H1 (cell line): Measurements from ENCODE around the gene RETREG3. TPM values are rescaled to one million over a fixed set of nuclear protein-coding genes. Genes with fewer than 3 reads are reported as not detected.

Experiments used
- CTCF ChIA-PET: fragments of 300-600 bp; sonication (Branson Sonifier 250); formaldehyde crosslinking; loops from one replicate; lab custom pipeline; 2021; ENCODE audit not compliant: partially characterized antibody; lab: Charles Lee
- POLR2A ChIA-PET: fragments of 300-600 bp; sonication (Branson Sonifier 250); formaldehyde crosslinking; loops from one replicate; lab custom pipeline; 2021; ENCODE audit warnings: inconsistent platforms; ENCODE audit not compliant: partially characterized antibody; lab: Charles Lee
- DNase-seq, 2 experiments: peaks; one replicate each; pipeline versions ENCODE4 v3.0.0 to v3.0.0-alpha.2; 2010 to 2022; ENCODE audit warnings: low spot score in 2 of 2, low read depth in 1 of 2, mixed read lengths in 1 of 2
- FAIRE-seq: peaks from 2 replicates; lab custom pipeline; 2011; peaks lifted over from hg19 to GRCh38; lab: Jason Lieb, UNC
- H2AFZ ChIP-seq: 2 replicates; pipeline ENCODE4 v1.8.1; 2012; ENCODE audit warnings: low read length, inconsistent platforms
- H2AK5ac ChIP-seq: 2 replicates; pipeline ENCODE4 v1.6.1; 2013; ENCODE audit warnings: low read depth, low read length
- H2BK120ac ChIP-seq: replicated peaks from 2 replicates; pipeline ENCODE3; 2013; ENCODE audit warnings: low read depth, low read length, inconsistent platforms
- H2BK12ac ChIP-seq: 2 replicates; pipeline ENCODE4 v1.6.1; 2013; ENCODE audit warnings: low read depth, low read length
- H2BK15ac ChIP-seq: 2 replicates; pipeline ENCODE4 v1.6.1; 2013; ENCODE audit warnings: low read length
- H2BK20ac ChIP-seq: 2 replicates; pipeline ENCODE4 v1.6.1; 2013; ENCODE audit warnings: low read length
- H2BK5ac ChIP-seq: 2 replicates; pipeline ENCODE4 v1.6.1; 2013; ENCODE audit warnings: low read depth, low read length
- H3K14ac ChIP-seq: 2 replicates; pipeline ENCODE4 v1.6.1; 2013; ENCODE audit warnings: inconsistent platforms; ENCODE audit not compliant: insufficient read length
- H3K18ac ChIP-seq: 2 replicates; pipeline ENCODE4 v1.6.1; 2013; ENCODE audit warnings: low read length; ENCODE audit errors: extremely low read depth
- H3K23ac ChIP-seq: 2 replicates; pipeline ENCODE4 v1.6.1; 2013; ENCODE audit warnings: inconsistent platforms; ENCODE audit not compliant: insufficient read length
- H3K23me2 ChIP-seq: 2 replicates; pipeline ENCODE4 v1.6.1; 2013; ENCODE audit warnings: low read depth, low read length
- H3K27ac ChIP-seq: 2 replicates; pipeline ENCODE4 v1.6.1; 2011; ENCODE audit warnings: low read depth, low read length, inconsistent platforms
- H3K27me3 ChIP-seq, 4 experiments: replicated peaks in 1 of 4; 1 replicate in 1 of 4; 2 replicates in 3 of 4; pipeline versions ENCODE4 v1.6.1 to v1.8.1; 2011 to 2013; ENCODE audit warnings: low read length in 3 of 4, mild to moderate bottlenecking in 3 of 4, inconsistent platforms in 2 of 4, mixed read lengths in 2 of 4, moderate library complexity in 1 of 4; ENCODE audit not compliant: control insufficient read depth in 3 of 4, insufficient read depth in 3 of 4; ENCODE audit errors: extremely low read depth in 1 of 4
- H3K36me3 ChIP-seq, 4 experiments: 2 replicates each; pipeline versions ENCODE4 v1.6.1 to v1.8.1; 2011 to 2013; ENCODE audit warnings: mild to moderate bottlenecking in 4 of 4, low read length in 3 of 4, moderate library complexity in 2 of 4, control low read depth in 1 of 4, inconsistent platforms in 1 of 4; ENCODE audit not compliant: insufficient read depth in 4 of 4, control insufficient read depth in 2 of 4
- H3K4ac ChIP-seq: replicated peaks from 2 replicates; pipeline ENCODE3; 2013; ENCODE audit warnings: low read length, low read depth, mixed read lengths, inconsistent platforms; ENCODE audit not compliant: insufficient read length
- H3K4me1 ChIP-seq, 4 experiments: replicated peaks in 1 of 4; 1 replicate in 1 of 4; 2 replicates in 3 of 4; pipeline versions ENCODE4 v1.6.1 to v1.8.1; 2011 to 2013; ENCODE audit warnings: low read length in 3 of 4, inconsistent platforms in 2 of 4, mixed read lengths in 1 of 4; ENCODE audit not compliant: insufficient read depth in 4 of 4, control insufficient read depth in 3 of 4
- H3K4me2 ChIP-seq, 2 experiments: 2 replicates each; pipeline versions ENCODE4 v1.6.1 to v1.8.1; 2011 to 2013; ENCODE audit warnings: low read depth in 2 of 2, low read length in 2 of 2, control low read depth in 1 of 2, inconsistent platforms in 1 of 2, mild to moderate bottlenecking in 1 of 2; ENCODE audit not compliant: insufficient read depth in 1 of 2
- H3K4me3 ChIP-seq, 4 experiments: fragments of 200-600, 300-600 bp in 1 of 4; sonication (generic), shearing (Covaris generic), sonication (Bioruptor Twin) in 1 of 4; 2 replicates each; pipeline versions ENCODE4 v1.5.1 to v1.8.1; 2011 to 2016; ENCODE audit warnings: low read length in 4 of 4, low read depth in 3 of 4, control low read depth in 2 of 4, inconsistent platforms in 2 of 4, mild to moderate bottlenecking in 2 of 4, mixed read lengths in 1 of 4, moderate library complexity in 1 of 4; ENCODE audit not compliant: insufficient read depth in 2 of 4; ENCODE audit errors: extremely low read depth in 1 of 4
- H3K56ac ChIP-seq: replicated peaks from 2 replicates; pipeline ENCODE3; 2013; ENCODE audit warnings: low read depth, mild to moderate bottlenecking, mixed read lengths, low read length, inconsistent platforms; ENCODE audit not compliant: insufficient read length
- H3K79me1 ChIP-seq: 2 replicates; pipeline ENCODE4 v1.6.1; 2013; ENCODE audit warnings: low read depth, low read length, control low read depth
- H3K79me2 ChIP-seq, 2 experiments: 2 replicates each; pipeline versions ENCODE4 v1.6.1 to v1.8.1; 2012 to 2013; ENCODE audit warnings: low read length in 2 of 2, mild to moderate bottlenecking in 2 of 2, inconsistent platforms in 1 of 2; ENCODE audit not compliant: insufficient read depth in 2 of 2, control insufficient read depth in 1 of 2
- H3K9ac ChIP-seq, 4 experiments: replicated peaks in 1 of 4; 1 replicate in 1 of 4; 2 replicates in 3 of 4; pipeline versions ENCODE4 v1.6.1 to v1.8.1; 2011 to 2013; ENCODE audit warnings: low read depth in 3 of 4, low read length in 3 of 4, control low read depth in 2 of 4, mild to moderate bottlenecking in 2 of 4, moderate library complexity in 2 of 4, inconsistent platforms in 1 of 4; ENCODE audit errors: extremely low read depth in 1 of 4
- H3K9me3 ChIP-seq, 2 experiments: 2 replicates each; pipeline versions ENCODE4 v1.6.1 to v1.8.1; 2012 to 2013; ENCODE audit warnings: mild to moderate bottlenecking in 2 of 2, moderate library complexity in 2 of 2, control low read depth in 1 of 2, inconsistent platforms in 1 of 2, low read depth in 1 of 2, low read length in 1 of 2, mixed read lengths in 1 of 2; ENCODE audit not compliant: insufficient read depth in 2 of 2
- H4K20me1 ChIP-seq, 2 experiments: replicated peaks in 1 of 2; 2 replicates each; pipeline versions ENCODE3 to v1.8.1; 2011 to 2013; ENCODE audit warnings: inconsistent platforms in 2 of 2, low read length in 2 of 2, mild to moderate bottlenecking in 1 of 2; ENCODE audit not compliant: insufficient read depth in 2 of 2, control insufficient read depth in 1 of 2
- H4K5ac ChIP-seq: 2 replicates; pipeline ENCODE4 v1.6.1; 2013; ENCODE audit warnings: low read length, low read depth, mixed read lengths, inconsistent platforms; ENCODE audit not compliant: insufficient read length
- H4K8ac ChIP-seq: 2 replicates; pipeline ENCODE4 v1.8.0; 2013; ENCODE audit warnings: mild to moderate bottlenecking, moderate library complexity, low read length, inconsistent platforms; ENCODE audit not compliant: insufficient read depth; ENCODE audit errors: extremely low read depth
- H4K91ac ChIP-seq: replicated peaks from 2 replicates; pipeline ENCODE3; 2013; ENCODE audit warnings: low read length, mixed read lengths, inconsistent platforms; ENCODE audit not compliant: insufficient read length
- CBX8 ChIP-seq: fragments of 300-800, 300-1000 bp; sonication (generic); IDR thresholded peaks from 2 replicates; pipeline ENCODE4 v1.7.1; 2016; ENCODE audit warnings: low read depth, low read length, borderline replicate concordance
- HDAC2 ChIP-seq, 2 experiments: fragments of 300-600 bp in 1 of 2; sonication (generic) in 1 of 2; IDR thresholded peaks; 2 replicates each; pipeline ENCODE4 v1.6.1; 2011 to 2012; ENCODE audit warnings: low read depth in 2 of 2, low read length in 2 of 2, mild to moderate bottlenecking in 2 of 2, moderate library complexity in 2 of 2, borderline replicate concordance in 1 of 2, inconsistent platforms in 1 of 2
- JUND ChIP-seq: IDR thresholded peaks from 2 replicates; pipeline ENCODE4 v1.6.1; 2011; ENCODE audit warnings: mild to moderate bottlenecking, improper control_type of control experiment, low read length
- NANOG ChIP-seq: IDR thresholded peaks from 2 replicates; pipeline ENCODE4 v1.6.1; 2011; ENCODE audit warnings: low read length, low read depth, mild to moderate bottlenecking, inconsistent platforms; ENCODE audit not compliant: insufficient read depth, poor library complexity, severe bottlenecking
- SP2 ChIP-seq: IDR thresholded peaks from 2 replicates; pipeline ENCODE4 v1.6.1; 2012; ENCODE audit warnings: mild to moderate bottlenecking, low read length, inconsistent platforms
- SRF ChIP-seq: IDR thresholded peaks from 2 replicates; pipeline ENCODE4 v1.6.1; 2011; ENCODE audit warnings: mild to moderate bottlenecking, low read depth, low read length, moderate library complexity
- TEAD4 ChIP-seq: IDR thresholded peaks from 2 replicates; pipeline ENCODE4 v1.6.1; 2012; ENCODE audit warnings: low read depth, low read length, inconsistent platforms, mixed read lengths
- YY1 ChIP-seq: IDR thresholded peaks from 2 replicates; pipeline ENCODE4 v1.6.1; 2011; ENCODE audit warnings: low read depth, mild to moderate bottlenecking, low read length
- WGBS, 2 experiments: shearing (Covaris generic) in 1 of 2; methylation state at CpG; one replicate each; pipeline versions ENCODE4 v1.1.6 to v1.1.7; 2013 to 2015; ENCODE audit warnings: low lambda C conversion rate in 2 of 2, mixed read lengths in 2 of 2, inconsistent platforms in 1 of 2, low coverage in 1 of 2, missing lambda C conversion rate in 1 of 2; ENCODE audit not compliant: insufficient replicate concordance in 2 of 2, insufficient coverage in 1 of 2, insufficient read length in 1 of 2; ENCODE audit errors: extremely low coverage in 1 of 2, missing lambda C conversion rate in 1 of 2; 5-methylcytosine and 5-hydroxymethylcytosine counted together
- polyA plus RNA-seq, 7 experiments: library from polyadenylated mRNA; depleted of rRNA in 3 of 7; stranded (reverse) in 5 of 7; unstranded in 2 of 7; fragments of >200 nt in 5 of 7; fragments of 200-250 nt in 2 of 7; gene quantifications; 1 replicate in 5 of 7; 2 replicates in 1 of 7; 4 replicates in 1 of 7; pipeline versions ENCODE4 v1.2.1 to v1.2.3, GENCODE V29; 2011 to 2013; ENCODE audit warnings: missing spikeins in 2 of 7, mixed read lengths in 2 of 7
- total RNA-seq: library from RNA; stranded (reverse); fragmentation: NEBNext Ultra II Directional; extraction: Animal tissue kit (Norgen Biotek cat#: 25700); gene quantifications from 2 replicates; pipeline ENCODE4 v1.2.1, GENCODE V29; 2021
- TF ChIP-seq, protein P1 (sequence below): IDR thresholded peaks from 2 replicates; pipeline ENCODE4 v1.6.1; 2012; ENCODE audit warnings: inconsistent platforms

The RETREG3 gene
- total and polyA plus RNA-seq, 2 of the 8 experiments (the other 6 are each of a cell fraction or from before 2014, with no cell fraction given) = 23.7 to 42.6 TPM

DNA sequence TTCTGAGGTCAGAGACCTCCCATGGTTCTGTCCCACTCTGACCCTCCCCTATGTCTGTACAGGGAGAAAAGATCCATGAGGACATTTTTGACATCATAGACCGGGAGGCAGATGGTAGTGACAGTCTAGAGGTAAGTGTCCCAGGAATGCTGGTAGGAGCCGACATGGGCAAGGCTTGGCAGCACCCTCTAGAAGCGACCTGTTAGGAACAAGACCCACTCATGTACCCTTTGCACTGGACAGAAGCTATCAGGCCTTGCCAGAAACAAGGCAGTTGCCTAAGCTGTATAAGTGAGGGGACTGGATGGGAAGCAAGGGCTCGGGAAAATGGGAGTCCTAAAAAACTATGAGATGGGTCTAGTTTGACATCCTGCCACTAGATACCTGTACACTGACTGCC, 2.8 kb upstream of the RETREG3 start:
- CTCF ChIA-PET = interaction anchor here (1.3 to 1.6 kb wide), 3 partner anchors 12 to 69 kb away, joined by 3 to 5 read pairs (median 4); partner anchors contain the start of gene PSMC3IP

More for the DNA sequence above, 2.8 kb upstream of the RETREG3 start:
- no peak overlapping the region for H3K14ac ChIP-seq
- POLR2A ChIA-PET = interaction anchor here (1.2 kb wide), 1 partner anchor 16 kb away, joined by 3 read pairs; no protein-coding TSS in a partner anchor
- no peak overlapping the region for H2BK120ac ChIP-seq
- no peak overlapping the region for H4K91ac ChIP-seq
- H3K4me3 ChIP-seq = no peak overlapping the region
- H2BK15ac ChIP-seq = no peak overlapping the region
- H3K4me1 ChIP-seq = peaks cover 0 to 4% (median 2%) of the 10 kb centered on the region in 4 experiments; a peak in 6 of 7 replicates
- H3K79me1 ChIP-seq = peaks cover 6% of the 10 kb centered on the region
- H4K5ac ChIP-seq = no peak overlapping the region
- H2BK12ac ChIP-seq = no peak overlapping the region
- peaks cover 3% of the 10 kb centered on the region for H3K23me2 ChIP-seq
- peaks cover 3 to 22% of the 10 kb centered on the region in 2 experiments; a peak in 3 of 4 replicates for H3K79me2 ChIP-seq
- no peak overlapping the region for H3K4ac ChIP-seq
- H3K23ac ChIP-seq = no peak overlapping the region
- no peak overlapping the region for H2AFZ ChIP-seq
- H3K9ac ChIP-seq = no peak overlapping the region
- H3K4me2 ChIP-seq = no peak overlapping the region
- no peak for TF ChIP-seq SRF
- TF ChIP-seq, protein P1, sequence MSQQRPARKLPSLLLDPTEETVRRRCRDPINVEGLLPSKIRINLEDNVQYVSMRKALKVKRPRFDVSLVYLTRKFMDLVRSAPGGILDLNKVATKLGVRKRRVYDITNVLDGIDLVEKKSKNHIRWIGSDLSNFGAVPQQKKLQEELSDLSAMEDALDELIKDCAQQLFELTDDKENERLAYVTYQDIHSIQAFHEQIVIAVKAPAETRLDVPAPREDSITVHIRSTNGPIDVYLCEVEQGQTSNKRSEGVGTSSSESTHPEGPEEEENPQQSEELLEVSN = no peak
- TF ChIP-seq TEAD4 = no peak
- TF ChIP-seq HDAC2 (IDR thresholded peaks at IDR 0.05; ENCODE audit: borderline replicate concordance in 1 of 2, low read depth in 2 of 2, low read length in 2 of 2) = no peak
- TF ChIP-seq SP2 = no peak
- no peak for TF ChIP-seq NANOG
- TF ChIP-seq JUND = no peak
- TF ChIP-seq CBX8 = no peak
- TF ChIP-seq YY1 = no peak
- TF ChIP-seq, all 59 proteins: peak for 0
- H3K9me3 ChIP-seq = no peaks in the 10 kb centered on the region
- no peak overlapping the region for H4K8ac ChIP-seq
- no peak for DNase-seq
- no peak for FAIRE-seq
- no peak overlapping the region for H2AK5ac ChIP-seq
- no peak overlapping the region for H2BK20ac ChIP-seq
- peaks cover 29 to 44% (median 40%) of the 10 kb centered on the region in 4 experiments; a peak in 7 of 8 replicates for H3K36me3 ChIP-seq
- H2BK5ac ChIP-seq = no peak overlapping the region
- 93% methylated on average over 4 of the region's 4 CpGs; no CpG with 5 or more reads in 1 of the 2 experiments for WGBS, 2 experiments
- no peaks in the 10 kb centered on the region for H3K27me3 ChIP-seq
- H3K18ac ChIP-seq = no peak overlapping the region
- H4K20me1 ChIP-seq = peaks cover 0 to 3% of the 10 kb centered on the region in 2 experiments
- H3K56ac ChIP-seq = no peak overlapping the region
- no peak overlapping the region for H3K27ac ChIP-seq
